GM12874 (cell line): ENCODE data around the gene PRKRA.

Experiments used
- TF ChIP-seq, protein P1 (sequence below): IDR thresholded peaks from 2 replicates; pipeline ENCODE4 v1.5.1; 2011; ENCODE audit warnings: low read depth, mild to moderate bottlenecking, control low read depth, low read length, moderate library complexity; ENCODE audit not compliant: insufficient read depth

Gene PRKRA

DNA sequence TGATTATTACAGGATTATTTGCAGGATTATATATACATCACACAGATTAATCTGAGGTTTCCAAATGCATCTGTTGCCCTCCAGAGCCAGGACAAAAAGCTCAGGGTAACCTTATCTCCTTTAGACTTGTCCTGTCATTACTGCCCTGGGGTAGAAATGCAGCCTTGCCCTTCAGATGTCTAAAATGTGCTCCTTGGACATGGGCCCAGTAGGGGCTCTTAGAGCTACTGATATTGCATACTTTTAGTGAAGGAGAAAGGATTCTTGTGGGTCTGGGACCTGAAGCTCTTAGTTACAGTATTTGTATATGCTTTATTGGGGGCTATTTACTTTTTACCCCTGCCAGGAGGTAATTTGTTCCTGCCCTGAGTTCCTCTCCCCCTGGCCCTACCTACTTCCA, 56.1 kb downstream of the PRKRA start:
- TF ChIP-seq, protein P1, sequence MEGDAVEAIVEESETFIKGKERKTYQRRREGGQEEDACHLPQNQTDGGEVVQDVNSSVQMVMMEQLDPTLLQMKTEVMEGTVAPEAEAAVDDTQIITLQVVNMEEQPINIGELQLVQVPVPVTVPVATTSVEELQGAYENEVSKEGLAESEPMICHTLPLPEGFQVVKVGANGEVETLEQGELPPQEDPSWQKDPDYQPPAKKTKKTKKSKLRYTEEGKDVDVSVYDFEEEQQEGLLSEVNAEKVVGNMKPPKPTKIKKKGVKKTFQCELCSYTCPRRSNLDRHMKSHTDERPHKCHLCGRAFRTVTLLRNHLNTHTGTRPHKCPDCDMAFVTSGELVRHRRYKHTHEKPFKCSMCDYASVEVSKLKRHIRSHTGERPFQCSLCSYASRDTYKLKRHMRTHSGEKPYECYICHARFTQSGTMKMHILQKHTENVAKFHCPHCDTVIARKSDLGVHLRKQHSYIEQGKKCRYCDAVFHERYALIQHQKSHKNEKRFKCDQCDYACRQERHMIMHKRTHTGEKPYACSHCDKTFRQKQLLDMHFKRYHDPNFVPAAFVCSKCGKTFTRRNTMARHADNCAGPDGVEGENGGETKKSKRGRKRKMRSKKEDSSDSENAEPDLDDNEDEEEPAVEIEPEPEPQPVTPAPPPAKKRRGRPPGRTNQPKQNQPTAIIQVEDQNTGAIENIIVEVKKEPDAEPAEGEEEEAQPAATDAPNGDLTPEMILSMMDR = no peak

DNA sequence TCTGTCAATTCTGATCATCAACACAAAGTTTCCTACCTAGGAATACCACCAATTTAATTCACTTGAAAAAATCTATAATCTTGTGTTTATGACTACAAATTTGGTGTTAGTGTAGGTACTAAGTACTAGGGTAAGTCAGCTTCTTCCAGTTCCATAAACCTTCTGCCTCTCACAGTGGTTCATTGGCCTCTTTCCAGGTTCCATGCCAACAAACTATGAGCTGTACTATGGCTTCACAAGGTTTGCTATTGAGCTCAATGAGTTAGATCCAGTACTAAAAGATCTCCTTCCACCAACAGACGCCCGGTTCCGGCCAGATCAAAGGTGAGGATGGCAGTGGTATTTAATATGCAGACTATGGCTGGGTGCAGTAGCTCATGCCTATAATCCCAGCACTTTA, 58.8 kb downstream of the PRKRA start:
- TF ChIP-seq, protein P1 = no peak

DNA sequence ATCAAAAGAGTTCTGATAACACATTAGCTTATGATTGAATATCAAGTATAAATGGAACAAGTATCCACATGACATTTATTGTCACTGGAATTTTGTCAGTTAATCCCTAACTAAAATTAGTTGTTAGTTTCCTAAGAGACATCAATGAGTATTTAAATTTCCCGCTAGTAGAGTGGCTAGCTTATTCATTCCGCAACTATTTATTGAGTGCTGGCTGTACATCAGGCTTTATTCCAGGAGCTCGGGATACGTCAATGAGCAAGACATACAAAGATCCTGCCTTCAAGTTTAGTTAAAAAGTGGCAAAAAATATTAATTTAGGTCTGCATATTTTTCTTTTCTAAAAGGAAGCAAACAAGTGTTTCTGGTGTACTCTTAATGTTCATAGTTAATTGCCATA, 59.3 kb downstream of the PRKRA start:
- TF ChIP-seq, protein P1 = no peak

DNA sequence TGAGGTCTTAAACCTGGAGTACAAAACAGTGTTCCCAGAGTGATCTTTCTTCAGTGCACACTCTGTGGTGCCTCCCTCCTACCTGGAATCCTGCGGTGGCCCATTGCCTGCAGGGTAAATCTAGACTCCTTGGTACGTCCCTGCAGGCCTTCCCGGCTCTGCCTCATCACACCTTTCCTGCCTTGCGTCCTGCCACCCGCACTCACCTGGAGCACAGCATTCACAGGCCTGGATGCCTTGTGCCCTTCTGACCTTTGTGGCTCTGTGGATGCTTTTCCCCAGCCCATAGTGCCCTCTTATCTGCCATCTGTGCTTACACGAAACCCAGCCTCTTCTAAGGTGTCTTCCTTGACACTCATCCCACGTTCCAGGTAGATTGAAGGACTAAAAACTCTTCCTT, 62.7 kb downstream of the PRKRA start:
- TF ChIP-seq, protein P1 = no peak

DNA sequence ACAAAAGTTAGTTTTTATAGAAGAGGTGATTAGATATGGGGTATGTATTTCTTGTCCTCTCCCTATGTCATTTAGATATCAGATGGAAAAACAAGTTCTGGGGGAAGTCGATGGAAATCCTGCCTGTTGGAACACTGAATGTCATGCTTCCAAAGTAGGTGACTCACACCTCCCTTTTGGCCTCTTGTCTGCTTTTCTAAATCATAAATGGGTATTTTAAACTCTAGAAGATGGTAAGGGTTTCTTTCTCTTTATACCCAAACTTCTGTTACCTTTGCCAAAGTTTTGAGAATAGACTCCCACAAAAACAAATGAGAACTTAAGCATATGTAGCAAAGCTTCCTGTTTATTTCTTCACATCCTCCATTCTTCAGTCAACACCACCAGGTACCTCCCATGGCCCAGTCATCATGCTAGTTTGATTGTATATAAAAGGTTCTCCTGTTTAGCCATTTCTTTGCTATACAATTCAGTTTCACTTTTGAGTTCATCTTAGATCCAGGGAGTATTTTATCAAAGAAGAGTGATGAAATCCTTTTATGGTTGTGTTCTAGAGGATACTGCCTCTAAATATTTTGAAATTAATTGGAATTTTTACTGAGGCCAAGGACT, 63.9 kb downstream of the PRKRA start:
- TF ChIP-seq, protein P1 = no peak

DNA sequence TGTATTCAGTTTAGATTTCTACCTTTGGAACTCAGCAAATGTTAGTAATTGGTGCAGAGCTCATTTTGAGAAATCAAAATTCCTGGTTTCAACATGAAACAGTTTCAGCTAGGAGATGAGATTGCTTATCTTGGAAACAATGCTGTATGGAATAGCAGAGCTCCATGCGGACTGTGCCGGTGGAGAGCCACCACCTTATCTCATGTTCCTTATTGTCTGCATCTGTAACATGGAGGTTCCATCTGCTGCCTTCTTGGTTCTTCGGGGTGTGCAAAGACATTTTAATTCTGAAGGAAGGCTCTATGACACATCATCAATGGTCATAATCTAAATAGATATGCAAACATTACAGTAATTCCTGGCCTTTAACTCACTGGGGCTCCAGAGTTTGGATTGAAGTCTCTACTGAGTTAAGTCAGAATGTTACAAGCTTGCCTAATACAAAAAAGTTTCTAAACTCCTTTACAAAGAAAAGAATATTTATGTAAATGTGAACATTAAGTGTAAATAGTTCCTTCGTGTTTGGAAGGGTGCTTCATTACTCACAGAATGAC, 65.3 kb downstream of the PRKRA start:
- TF ChIP-seq, protein P1 = no peak

DNA sequence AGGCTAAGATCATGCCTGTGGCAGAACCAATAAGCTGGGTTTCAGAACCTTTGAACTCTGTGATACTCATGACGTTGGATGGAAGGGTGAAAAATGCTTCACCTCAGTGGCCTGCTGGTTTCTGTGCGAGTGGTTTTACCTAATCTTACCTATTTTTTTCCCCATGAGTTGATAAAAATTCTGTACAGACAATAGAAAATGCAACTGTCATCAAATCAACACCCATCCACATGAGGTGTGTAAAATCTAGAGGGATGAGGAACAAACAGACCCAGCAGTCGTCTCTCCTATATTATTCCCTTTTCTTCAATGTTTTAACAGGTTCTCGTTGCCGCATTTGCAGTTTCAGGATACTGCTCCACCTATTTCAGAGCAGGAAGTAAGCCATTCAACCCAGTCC, 67.3 kb downstream of the PRKRA start:
- TF ChIP-seq, protein P1 = no peak
